Renal cortical epithelial cell (primary cell): ENCODE measurements around the gene ABCC1. TPM values are rescaled to one million over a fixed set of nuclear protein-coding genes. Genes with fewer than 3 reads are reported as not detected.
A peak's percentile ranks its signal among the peaks of the same experiment; 100 is the strongest.
"Not testable (repeated sequence)": the region's sequence is repeated elsewhere in the genome, so short reads cannot be mapped to it uniquely, and the experiment has no call there.

ENCODE experiments used
- DNase-seq: peaks from one replicate; pipeline ENCODE4 v3.0.0-alpha.2; 2011; ENCODE audit warnings: low read depth
- total RNA-seq: library from RNA; depleted of rRNA; stranded (reverse); fragments of >200 nt; gene quantifications from 2 replicates; pipeline ENCODE4 v1.2.3, GENCODE V29; 2014

The ABCC1 gene
- total RNA-seq, 1 donor from 2014 or later: 96.8 TPM

DNA sequence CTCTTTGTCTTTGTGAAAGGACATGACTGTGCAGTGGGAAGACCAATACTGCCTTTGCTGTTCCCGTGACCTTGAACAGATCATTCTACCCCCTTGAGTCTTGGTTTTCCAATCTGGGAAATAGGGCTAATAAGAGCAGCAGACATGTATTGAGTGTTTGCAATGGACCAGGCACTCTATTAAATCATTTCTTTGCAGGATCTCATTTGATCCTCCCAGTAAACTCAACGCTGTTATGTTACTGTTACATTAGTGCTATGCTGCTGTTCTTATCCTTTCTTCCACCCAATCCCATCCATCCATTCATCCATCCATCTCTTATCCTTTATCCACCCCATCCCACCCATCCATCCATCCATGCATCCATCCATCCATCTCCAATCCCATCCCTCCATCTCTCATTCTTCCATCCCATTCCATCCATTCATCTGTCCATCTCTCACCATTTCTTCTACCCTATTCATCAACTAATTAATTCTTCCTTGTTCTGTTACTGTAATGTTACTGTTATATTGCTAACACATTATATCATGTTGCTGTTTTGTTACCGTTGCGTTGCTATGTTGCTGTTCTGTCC is 208.8 kb downstream of the ABCC1 start:
- no peak for DNase-seq

- no peak for DNase-seq
These were observed 209.4 kb downstream of the ABCC1 start for GRCh38 chr16:16158741-16159374.

DNA sequence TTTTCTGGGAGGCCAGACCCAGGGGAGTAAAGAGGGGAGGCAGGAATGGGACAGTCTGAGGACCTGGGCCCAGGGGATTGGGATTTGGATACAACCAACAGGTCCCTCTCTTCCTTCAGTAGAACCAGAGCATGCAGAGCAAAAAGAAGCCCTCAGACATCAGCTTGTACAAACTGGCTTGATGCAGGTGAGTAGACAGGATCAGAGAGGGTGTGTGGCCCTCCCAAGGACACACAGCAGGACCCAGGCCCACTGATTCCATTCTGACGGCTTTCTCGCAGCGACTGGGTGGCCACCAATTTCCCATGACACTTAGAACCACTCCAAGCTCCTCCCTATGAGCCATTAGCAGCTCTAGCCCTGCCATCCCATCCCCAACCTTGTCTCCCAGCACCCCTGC is 210.2 kb downstream of the ABCC1 start:
- no peak for DNase-seq

DNA sequence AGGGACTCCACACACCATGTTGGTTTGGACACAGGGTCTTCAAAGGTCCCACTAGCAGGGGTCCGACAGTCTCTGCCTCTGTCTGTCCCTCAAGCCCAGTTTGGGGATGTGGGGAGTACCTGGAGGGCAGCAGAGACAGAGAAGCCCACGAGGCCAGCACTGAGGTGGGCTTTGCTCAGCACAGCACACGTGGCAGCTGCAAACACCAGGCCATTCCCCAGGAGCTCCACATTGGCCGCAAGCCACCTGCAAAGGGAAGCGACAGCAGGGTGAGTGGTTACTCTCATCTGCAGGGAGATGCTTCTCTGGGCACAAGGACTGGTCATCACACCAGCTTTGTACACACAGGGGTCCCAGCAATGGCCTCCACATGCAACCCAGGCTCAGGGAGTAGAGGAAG is 211.9 kb downstream of the ABCC1 start:
- no peak for DNase-seq

GRCh38 chr16:16161840-16162239 is 212.4 kb downstream of the ABCC1 start:
- not testable (repeated sequence) for DNase-seq

GRCh38 chr16:16162591-16162990 is 213.2 kb downstream of the ABCC1 start:
- DNase-seq: no peak

DNA sequence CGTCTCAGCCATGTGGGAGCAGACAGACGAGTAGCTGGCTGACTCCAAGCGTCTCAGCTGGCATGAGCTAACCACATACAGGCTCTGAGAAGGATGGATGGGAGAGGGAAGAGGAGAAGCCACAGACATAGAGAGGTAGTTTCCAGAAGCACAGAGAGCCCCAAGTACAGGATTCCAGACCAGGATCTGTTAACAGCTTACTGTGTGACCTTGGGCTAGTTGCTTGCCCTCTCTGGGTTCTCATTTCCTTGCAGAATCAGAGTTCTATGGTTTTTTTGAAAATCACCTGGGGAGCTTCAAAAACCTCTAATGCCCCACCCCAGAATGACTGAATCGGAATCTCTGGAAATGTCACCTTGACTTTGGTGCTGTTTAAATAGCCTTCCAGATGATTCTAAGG is 213.7 kb downstream of the ABCC1 start:
- no peak for DNase-seq

GRCh38 chr16:16163571-16163970 is 214.2 kb downstream of the ABCC1 start:
- DNase-seq: no peak

GRCh38 chr16:16164243-16164642 is 214.8 kb downstream of the ABCC1 start:
- DNase-seq: no peak

DNA sequence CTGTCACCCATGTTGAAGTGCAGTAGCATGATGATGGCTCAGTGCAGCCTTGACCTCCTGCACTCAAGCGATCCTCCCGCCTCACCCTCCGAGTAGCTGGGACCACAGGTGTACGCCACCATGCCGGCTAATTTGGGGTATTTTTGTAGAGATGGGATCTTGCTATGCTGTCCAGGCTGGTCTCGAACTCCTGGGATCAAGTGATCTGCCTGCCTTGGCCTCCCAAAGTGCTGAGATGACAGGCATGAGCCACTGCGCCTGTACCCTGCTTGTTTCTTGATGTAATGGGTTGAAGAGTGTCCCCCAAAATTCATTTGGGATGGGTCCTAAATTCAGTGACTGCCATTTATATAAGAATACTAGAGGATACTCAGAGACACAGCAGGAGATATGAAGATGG is 216.7 kb downstream of the ABCC1 start:
- no peak for DNase-seq

DNA sequence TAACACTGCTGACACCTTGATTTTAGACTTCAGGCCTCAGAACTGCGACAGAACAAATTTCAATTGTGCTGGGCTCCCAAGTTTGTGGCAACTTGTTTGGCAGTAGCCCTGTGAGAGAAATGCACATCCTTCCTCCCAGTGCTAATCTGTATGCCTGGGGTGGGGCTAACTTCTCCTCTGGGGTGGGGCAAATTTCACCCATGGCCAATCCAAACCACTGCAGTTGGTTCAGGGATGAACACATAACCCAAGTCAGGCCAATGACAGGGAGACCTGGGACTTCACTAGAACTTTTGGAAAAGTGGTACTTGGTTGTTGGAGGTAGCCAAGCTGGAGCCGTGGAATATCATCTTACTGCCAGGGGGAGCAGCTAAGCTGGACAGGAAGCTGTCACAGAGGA is 217.5 kb downstream of the ABCC1 start:
- DNase-seq: no peak

GRCh38 chr16:16167927-16168326 is 218.5 kb downstream of the ABCC1 start:
- DNase-seq: no peak

DNA sequence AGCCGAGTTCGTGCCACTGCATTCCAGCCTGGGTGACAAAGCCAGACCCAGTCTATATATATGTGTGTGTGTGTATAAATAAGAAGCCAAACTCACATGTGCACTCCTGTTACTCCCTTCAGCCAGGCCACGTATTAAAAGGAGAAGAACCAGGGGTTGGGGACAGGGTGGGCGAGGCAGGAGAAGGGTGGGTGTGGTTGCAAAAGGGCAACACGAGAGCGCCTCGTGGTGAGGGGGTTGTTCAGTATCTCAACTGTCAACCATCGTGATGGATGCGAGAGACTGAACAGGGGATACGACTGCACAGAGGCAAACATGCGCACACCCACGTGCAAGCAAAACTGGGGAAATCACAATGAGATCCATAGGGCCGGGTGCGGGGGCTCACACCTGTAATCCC is 219.0 kb downstream of the ABCC1 start:
- no peak for DNase-seq

DNA sequence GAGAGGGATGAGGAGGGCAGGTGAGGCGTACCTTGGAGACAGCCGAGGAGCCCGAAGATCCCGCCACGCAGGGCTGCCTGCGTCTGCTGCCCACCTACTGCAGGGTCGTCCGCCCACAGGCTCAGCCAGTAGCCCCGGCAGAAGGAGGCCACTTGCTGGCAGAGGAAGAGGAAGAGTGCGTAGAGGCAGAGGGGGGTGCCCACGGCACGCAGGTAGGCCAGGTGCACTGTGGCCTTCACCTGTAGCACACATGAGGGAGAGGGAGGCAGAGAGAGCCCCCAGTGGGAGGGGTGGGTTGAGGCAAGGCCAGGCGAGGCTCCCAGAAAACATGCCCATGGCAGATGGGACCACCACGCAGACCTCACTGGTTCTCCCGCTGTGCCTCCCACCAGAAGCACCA is 220.2 kb downstream of the ABCC1 start:
- DNase-seq: no peak

DNA sequence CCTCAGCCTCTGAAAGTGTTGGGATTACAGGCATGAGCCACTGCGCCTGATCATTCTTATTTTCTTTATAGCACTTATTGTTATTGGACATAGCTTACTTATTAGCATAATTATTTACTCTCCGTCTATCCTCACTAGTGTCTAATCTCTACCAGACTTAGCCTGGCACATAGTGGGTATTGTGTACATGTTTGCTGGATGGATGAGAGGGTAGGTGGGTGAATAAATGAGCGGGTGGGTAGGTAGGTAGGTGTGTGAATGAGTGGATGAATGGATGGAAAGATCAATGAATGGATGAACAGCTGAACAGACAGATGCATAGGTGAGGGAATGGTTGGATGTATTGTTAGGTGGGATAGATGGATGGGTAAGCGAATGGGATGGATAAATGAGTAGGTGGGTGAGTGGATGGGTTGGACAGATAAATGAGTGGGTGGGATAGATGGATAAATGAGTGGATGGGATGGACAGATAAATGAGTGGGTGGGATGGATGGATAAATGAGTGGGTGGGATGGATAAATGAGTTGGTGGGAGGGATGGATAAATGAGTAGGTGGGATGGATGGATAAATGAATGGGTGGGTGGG is 222.0 kb downstream of the ABCC1 start:
- no peak for DNase-seq

DNA sequence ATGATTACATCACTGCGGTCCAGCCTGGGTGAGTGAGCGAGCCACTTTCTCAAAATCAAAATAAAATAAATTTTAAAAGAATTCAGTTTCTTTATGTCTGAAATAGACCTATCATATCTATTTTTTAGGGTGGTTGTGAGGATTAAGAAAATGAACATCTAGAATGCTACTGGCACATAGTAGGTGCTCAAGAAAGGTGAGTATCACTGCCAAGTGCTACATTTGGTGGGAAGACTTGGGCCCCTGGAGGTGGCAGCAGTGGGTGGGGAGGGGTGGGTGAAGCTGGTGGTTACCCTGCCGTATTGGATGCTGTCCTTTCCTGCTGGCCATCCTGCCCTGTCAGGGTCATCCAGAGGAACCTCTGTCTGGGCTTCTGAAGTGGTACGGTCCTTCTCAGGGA is 223.6 kb downstream of the ABCC1 start:
- no peak for DNase-seq

GRCh38 chr16:16175296-16175695 is 225.9 kb downstream of the ABCC1 start:
- DNase-seq: no peak

DNA sequence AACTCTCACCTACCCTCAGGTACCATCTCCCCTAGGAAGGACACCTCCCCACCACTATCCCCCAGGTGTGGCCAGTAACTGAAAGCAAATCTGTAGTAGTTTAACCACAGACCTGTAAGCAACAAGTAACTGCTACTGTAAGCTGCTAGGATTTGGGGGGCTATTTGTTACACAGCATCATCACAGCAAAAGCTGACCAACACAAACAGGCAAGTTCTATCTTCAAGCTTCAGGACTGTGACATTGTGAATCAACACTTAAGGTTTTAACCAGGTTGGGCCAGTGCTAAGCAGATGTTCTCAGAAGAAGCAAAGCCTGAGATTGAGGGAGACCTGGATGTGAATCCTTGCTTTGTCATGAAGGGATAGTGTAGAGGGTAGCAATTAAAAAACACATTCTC is 226.9 kb downstream of the ABCC1 start:
- DNase-seq: no peak

DNA sequence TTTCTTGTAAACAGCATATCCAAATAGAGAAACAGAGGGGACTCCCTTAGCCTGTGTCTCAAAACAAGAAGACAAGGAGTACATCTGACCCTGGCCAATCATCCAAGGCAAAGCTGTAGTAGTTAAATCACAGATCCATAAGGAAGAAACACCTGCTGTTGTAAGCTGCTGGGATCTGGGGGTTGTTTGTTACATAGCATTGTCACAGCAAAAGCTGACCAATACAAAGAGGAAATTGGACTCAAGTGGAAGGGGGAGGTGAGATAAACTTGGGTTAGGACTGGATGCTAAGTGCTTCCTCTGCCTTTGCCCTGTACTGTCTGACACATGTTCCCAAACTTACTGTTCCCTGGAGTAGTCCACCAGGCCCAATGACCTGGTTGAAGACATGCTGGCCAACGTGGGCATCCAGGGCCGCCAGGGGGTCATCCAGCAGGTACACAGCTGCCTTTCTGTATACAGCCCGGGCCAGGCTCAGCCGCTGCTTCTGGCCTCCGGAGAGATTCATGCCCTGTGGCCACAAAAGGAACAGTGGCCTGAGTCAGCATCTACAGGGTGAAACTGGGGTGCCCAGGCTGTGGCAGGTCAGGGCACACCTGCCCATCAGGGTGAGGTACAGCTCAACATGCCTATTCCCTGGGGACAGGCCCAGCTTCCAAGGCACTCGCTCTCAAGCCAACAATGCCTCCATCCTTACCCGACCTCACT is 229.2 kb downstream of the ABCC1 start:
- DNase-seq: no peak

DNA sequence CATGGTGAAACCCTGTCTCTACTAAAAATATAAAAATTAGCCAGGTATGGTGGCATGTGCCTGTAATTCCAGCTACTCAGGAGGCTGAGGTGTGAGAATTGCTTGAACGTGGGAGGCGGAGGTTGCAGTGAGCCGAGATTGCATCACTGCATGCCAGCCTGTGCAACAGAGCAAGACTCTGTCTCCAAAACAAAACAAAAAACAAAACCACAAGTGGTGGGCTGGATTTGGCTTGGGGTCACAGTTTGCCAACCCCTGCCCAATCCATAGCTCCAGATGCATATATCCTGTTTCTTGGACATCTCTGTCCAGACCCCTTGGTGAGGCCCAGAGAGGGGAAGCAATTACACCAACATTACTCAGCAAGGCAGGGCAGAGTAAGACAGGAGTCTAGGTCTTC is 232.3 kb downstream of the ABCC1 start:
- DNase-seq: peak; percentile 74

GRCh38 chr16:16182918-16183317 is 233.5 kb downstream of the ABCC1 start:
- DNase-seq: no peak

DNA sequence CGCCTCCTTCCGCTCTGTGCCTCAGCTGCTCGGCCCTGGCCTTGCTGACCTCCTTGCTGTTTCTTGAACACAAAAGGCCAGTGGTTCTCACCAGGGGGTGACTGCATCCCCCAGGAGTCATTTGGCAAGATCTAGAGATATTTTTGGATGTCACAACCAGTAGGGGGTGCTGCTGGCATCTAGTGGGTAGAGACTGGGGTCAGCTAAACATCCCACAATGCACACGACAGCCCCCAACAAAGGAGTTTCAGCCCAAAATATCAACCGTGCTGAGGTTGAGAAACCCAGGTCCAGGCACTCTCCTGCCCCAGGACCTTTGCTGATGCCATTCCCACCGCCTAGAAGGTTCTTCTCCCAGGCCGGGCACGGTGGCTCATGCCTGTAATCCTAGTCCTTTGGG is 234.1 kb downstream of the ABCC1 start:
- DNase-seq: no peak

GRCh38 chr16:16184594-16184993 is 235.2 kb downstream of the ABCC1 start:
- no peak for DNase-seq
